Mesenteric fat pad (tissue), 1 donor: Measurements from ENCODE around the gene FAHD1. TPM values are rescaled to one million over a fixed set of nuclear protein-coding genes. Genes with fewer than 3 reads are reported as not detected.
A peak's percentile ranks its signal among the peaks of the same experiment; 100 is the strongest.

Experiments used
- DNase-seq: peaks from one replicate; pipeline ENCODE4 v3.0.0-alpha.2; 2020; ENCODE audit warnings: low spot score
- long read RNA-seq: library from polyadenylated mRNA; unstranded; transcript quantifications from one replicate; pipeline ENCODE4 v2.0.0, GENCODE V29; 2020
- total RNA-seq: library from RNA; stranded (reverse); fragmentation: NEBNext Ultra II Directional; extraction: Animal tissue kit (Norgen Biotek cat#: 25700); gene quantifications from one replicate; pipeline ENCODE4 v1.2.1, GENCODE V29; 2021
- donor health status: DM: yes; HTN: yes; CAD: no.

Gene FAHD1
- 17.9 TPM for total RNA-seq
- long read RNA-seq, transcript FAHD1-203 (1 exons, 1,974 nt) = major isoform, 73 of 75 reads
- long read RNA-seq, partial matches to known transcripts = 0 of 75 reads
- long read RNA-seq, other reads (novel, unspliced or antisense) = 0 of 75 reads

GRCh38 chr16:1826691-1827573, at the start of gene FAHD1, which contains the start of gene HAGH:
FAHD1 (plus strand) TSS chr16:1827206; CDS start chr16:1827239, 33 bp downstream.
HAGH (minus strand) TSS chr16:1826825; CDS start chr16:1826787, 38 bp downstream.
- DNase-seq = peak; percentile 98

- no peak for DNase-seq
Measured at GRCh38 chr16:1777375-1778199, 49.4 kb upstream of the FAHD1 start.

- DNase-seq = no peak
Measured at GRCh38 chr16:1778200-1779179, 48.5 kb upstream of the FAHD1 start.

GRCh38 chr16:1779234-1779701, 47.7 kb upstream of the FAHD1 start:
- DNase-seq = no peak

- no peak for DNase-seq
Measured at GRCh38 chr16:1779741-1780676, 47.0 kb upstream of the FAHD1 start.

GRCh38 chr16:1780677-1781072, 46.3 kb upstream of the FAHD1 start:
- DNase-seq = no peak

GRCh38 chr16:1781254-1781653, 45.8 kb upstream of the FAHD1 start:
- no peak for DNase-seq

- DNase-seq = no peak
Measured at GRCh38 chr16:1781758-1782407, 45.1 kb upstream of the FAHD1 start.

GRCh38 chr16:1782408-1783264, 44.4 kb upstream of the FAHD1 start, which contains the start of the genes NUBP2 and SPSB3:
NUBP2 (plus strand) TSS chr16:1782960; CDS start chr16:1783021, 61 bp downstream.
SPSB3 (minus strand) TSS chr16:1782571; CDS start chr16:1781483, 1,088 bp downstream.
- peak; percentile 100 for DNase-seq

- DNase-seq = no peak
Measured at GRCh38 chr16:1784977-1785845, 41.8 kb upstream of the FAHD1 start.

- DNase-seq = no peak
Measured at GRCh38 chr16:1785846-1786170, 41.2 kb upstream of the FAHD1 start.

GRCh38 chr16:1786242-1787055, 40.6 kb upstream of the FAHD1 start:
- DNase-seq = no peak

- no peak for DNase-seq
Measured at GRCh38 chr16:1787056-1787321, 40.0 kb upstream of the FAHD1 start.

- no peak for DNase-seq
Measured at GRCh38 chr16:1787322-1788094, 39.5 kb upstream of the FAHD1 start.

- DNase-seq = no peak
Measured at GRCh38 chr16:1788095-1788707, 38.8 kb upstream of the FAHD1 start.
